Prostate gland (tissue), 2 donors: ENCODE data around the gene SP6. TPM values are rescaled to one million over a fixed set of nuclear protein-coding genes. Genes with fewer than 3 reads are reported as not detected.

Experiments
- DNase-seq: peaks from one replicate; pipeline ENCODE4 v3.0.0-alpha.2; 2019; ENCODE audit warnings: low spot score
- H3K27ac ChIP-seq, 2 donors: fragments of 200-600 bp; sonication (generic); 2 replicates each; pipeline ENCODE4 v1.5.1; 2017 to 2019
- H3K27me3 ChIP-seq: fragments of 200-600 bp; sonication (generic); replicated peaks from 2 replicates; pipeline ENCODE4 v1.5.1; 2019; ENCODE audit not compliant: insufficient read depth
- H3K36me3 ChIP-seq, 2 donors: fragments of 200-600 bp; sonication (generic); 1 replicate in 1 of 2; 2 replicates in 1 of 2; pipeline versions ENCODE4 v1.5.1 to v1.8.1; 2017 to 2019
- H3K4me1 ChIP-seq: fragments of 200-600 bp; sonication (generic); replicated peaks from 2 replicates; pipeline ENCODE4 v1.5.1; 2019
- H3K4me3 ChIP-seq, 2 donors: fragments of 200-600 bp; sonication (generic); 2 replicates each; pipeline ENCODE4 v1.5.1; 2017 to 2019
- H3K9me3 ChIP-seq: fragments of 200-600 bp; sonication (generic); 2 replicates; pipeline ENCODE4 v1.5.1; 2017
- CTCF ChIP-seq, 4 experiments: fragments of 200-600 bp in 2 of 4; fragments of 450-650 bp in 2 of 4; sonication (generic) in 2 of 4; IDR thresholded peaks; 1 replicate in 3 of 4; 2 replicates in 1 of 4; pipeline ENCODE4 v1.5.1; 2016 to 2019; ENCODE audit warnings: antibody characterized with exemption in 4 of 4, mild to moderate bottlenecking in 2 of 4, moderate library complexity in 2 of 4
- POLR2A ChIP-seq: fragments of 450-650 bp; IDR thresholded peaks from one replicate; pipeline ENCODE4 v1.6.1; 2016; ENCODE audit warnings: antibody characterized with exemption, mild to moderate bottlenecking
- POLR2AphosphoS5 ChIP-seq: sonication (generic); formaldehyde crosslinking; IDR thresholded peaks from one replicate; pipeline ENCODE4 v1.6.1; 2017; ENCODE audit warnings: antibody characterized with exemption
- WGBS: methylation state at CpG from one replicate; pipeline ENCODE4 v1.1.5; 2018; 5-methylcytosine and 5-hydroxymethylcytosine counted together
- intact Hi-C: fragments of 100-400 bp; cut with DNase I; formaldehyde crosslinking; loops from one replicate; pipeline ENCODE4 v1.14.2; 2022
- total RNA-seq, 2 donors: library from RNA; depleted of rRNA; stranded (reverse); fragments of >200 nt; gene quantifications; one replicate each; pipeline ENCODE4 v1.1.0, GENCODE V29; 2016

SP6 gene
- total RNA-seq, 2 donors from 2014 or later = 1.4 to 3.1 TPM

DNA sequence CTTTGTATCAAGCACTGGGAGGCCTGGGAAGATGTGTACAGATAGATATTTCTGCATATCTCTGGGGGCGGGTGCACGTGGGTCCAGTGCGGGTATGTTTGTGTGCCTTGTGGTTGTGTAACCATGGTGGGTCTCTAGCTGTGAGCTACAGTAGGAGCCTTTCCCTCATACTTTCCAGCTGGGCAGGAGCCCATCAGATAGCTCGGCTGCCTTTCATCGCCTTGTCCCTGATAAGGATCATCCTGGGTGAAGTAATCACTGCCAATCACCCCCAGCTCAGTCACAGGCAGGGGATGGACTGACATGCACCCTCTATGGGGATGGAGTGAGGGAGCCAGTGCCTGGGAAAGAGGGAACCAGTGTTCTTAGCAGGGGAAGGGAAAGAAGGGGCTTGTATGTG is 6.7 kb downstream of the SP6 start:
- H3K36me3 ChIP-seq = no peaks in the 10 kb centered on the region
- intact Hi-C loops = loop anchor here (10.0 kb wide), 1 partner anchor 1351 kb away; no protein-coding TSS in a partner anchor
- peaks cover 7% of the 10 kb centered on the region for H3K4me1 ChIP-seq
- H3K9me3 ChIP-seq = no peaks in the 10 kb centered on the region
- no peak overlapping the region for H3K27ac ChIP-seq
- 43% methylated on average over 5 of the region's 5 CpGs for WGBS
- peaks cover 5% of the 10 kb centered on the region for H3K27me3 ChIP-seq
- no peak for DNase-seq
- no peak for TF ChIP-seq CTCF (IDR thresholded peaks at IDR 0.05)
- no peak for TF ChIP-seq POLR2A
- no peak for TF ChIP-seq POLR2AphosphoS5
- H3K4me3 ChIP-seq = no peak overlapping the region

- intact Hi-C loops = loop anchor here (10.0 kb wide), 1 partner anchor 1351 kb away; no protein-coding TSS in a partner anchor
- no peak overlapping the region for H3K4me3 ChIP-seq
- peaks cover 5% of the 10 kb centered on the region for H3K27me3 ChIP-seq
- no peak overlapping the region for H3K27ac ChIP-seq
- TF ChIP-seq POLR2AphosphoS5 (no peak), CTCF (IDR thresholded peaks at IDR 0.05) (no peak), POLR2A (no peak)
- H3K4me1 ChIP-seq = peaks cover 7% of the 10 kb centered on the region
- no peak for DNase-seq
- no peaks in the 10 kb centered on the region for H3K36me3 ChIP-seq
- 12% methylated on average over 6 of the region's 6 CpGs for WGBS
- no peaks in the 10 kb centered on the region for H3K9me3 ChIP-seq
These were observed 7.6 kb downstream of the SP6 start for GRCh38 chr17:47843391-47843730.

GRCh38 chr17:47841488-47842291 is 9.3 kb downstream of the SP6 start:
- WGBS = 61% methylated on average over 16 of the region's 16 CpGs
- Histone ChIP-seq H3K9me3 (no peaks in the 10 kb centered on the region), H3K4me3 (peak overlapping the region in 1 of 2 donors; percentile 76), H3K27ac (peak overlapping the region; percentile 70 to 80), H3K27me3 (no peaks in the 10 kb centered on the region), H3K36me3 (no peaks in the 10 kb centered on the region), H3K4me1 (peaks cover 7% of the 10 kb centered on the region)
- no peak for DNase-seq
- intact Hi-C loops = loop anchor here (1.0 to 10.0 kb wide), 2 partner anchors 49 to 1353 kb away; no protein-coding TSS in a partner anchor
- no peak for TF ChIP-seq CTCF (IDR thresholded peaks at IDR 0.05)
- TF ChIP-seq POLR2A = no peak
- no peak for TF ChIP-seq POLR2AphosphoS5

DNA sequence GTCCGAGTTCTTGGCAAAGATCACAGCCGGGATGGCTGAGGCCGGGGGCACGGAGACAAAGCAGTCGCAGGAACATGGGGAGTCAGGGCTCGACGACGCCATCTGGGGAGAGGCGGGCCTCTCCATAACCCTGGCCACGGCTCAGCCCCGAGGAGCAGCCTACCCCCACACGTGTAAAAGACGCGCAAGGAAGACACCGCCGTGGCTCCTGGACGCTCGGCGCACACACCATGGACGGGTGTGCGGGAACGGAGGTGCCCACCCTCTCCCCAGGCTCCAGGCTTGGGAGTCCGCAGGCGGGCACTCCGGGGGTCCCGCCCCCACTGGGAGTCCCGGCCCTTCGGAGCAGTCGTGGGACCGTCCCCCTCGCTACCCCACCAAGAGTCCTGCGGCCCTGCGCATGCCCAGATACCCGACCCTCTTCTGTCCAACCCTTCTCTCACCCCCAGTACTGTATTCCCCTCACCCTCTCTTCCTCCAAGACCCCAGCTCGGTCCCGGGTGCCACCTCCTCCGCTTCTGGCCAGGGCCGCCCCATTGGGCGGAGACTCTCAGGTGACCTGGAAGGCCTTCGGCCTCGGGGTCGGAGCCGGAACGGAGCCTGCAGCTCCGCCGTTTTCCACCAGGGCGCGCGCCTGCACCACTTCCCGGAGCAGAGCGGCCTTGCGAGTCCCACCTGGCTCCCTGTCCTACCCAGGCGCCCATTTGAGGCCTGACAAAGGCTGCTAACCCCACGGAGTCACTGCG is 10.0 kb downstream of the SP6 start, which contains the start of gene SCRN2:
TSS of gene SCRN2 (minus strand) at position 532 of the 746 bp plus-strand sequence. CDS start at position 102, 430 bp downstream.
- Histone ChIP-seq H3K4me3 (peak within 1 kb of the TSS; percentile 73 to 76), H3K36me3 (no peaks in the 10 kb centered on the region), H3K4me1 (peaks cover 7% of the 10 kb centered on the region), H3K27me3 (no peaks in the 10 kb centered on the region), H3K9me3 (no peaks in the 10 kb centered on the region), H3K27ac (peak within 1 kb of the TSS; percentile 70 to 80)
- under 1% methylated on average over 55 of the region's 55 CpGs for WGBS
- intact Hi-C loops = loop anchor here (1.0 to 10.0 kb wide), 2 partner anchors 49 to 1354 kb away; no protein-coding TSS in a partner anchor
- TF ChIP-seq CTCF (IDR thresholded peaks at IDR 0.05) (peak; percentile 85 to 99 (median 94)), POLR2AphosphoS5 (peak; percentile 65), POLR2A (no peak)
- peak; percentile 83 for DNase-seq
